PC-3 (cell line): ENCODE results near the gene CARMIL1. TPM values are rescaled to one million over a fixed set of nuclear protein-coding genes. Genes with fewer than 3 reads are reported as not detected.

Experiments
- ATAC-seq: fragments of 200-7000 bp; cut with Tn5 transposase; 2 replicates; pipeline ENCODE4 v1.9.1; 2020; ENCODE audit warnings: mild to moderate bottlenecking, moderate library complexity
- BruUV-seq: library from RNA; stranded (reverse); fragments of 400-500 nt; replicated peaks from 2 replicates; lab custom pipeline; 2021; lab: Mats Ljungman, UMichigan
- CTCF ChIA-PET: fragments of 300-600 bp; sonication (Branson Sonifier 250); formaldehyde crosslinking; loops from one replicate; lab custom pipeline; 2022; ENCODE audit warnings: antibody characterized with exemption; lab: Charles Lee
- POLR2A ChIA-PET: fragments of 300-600 bp; sonication (Branson Sonifier 250); formaldehyde crosslinking; loops from one replicate; lab custom pipeline; 2022; ENCODE audit warnings: antibody characterized with exemption; ENCODE audit not compliant: unreplicated experiment; lab: Charles Lee
- DNase-seq: peaks from one replicate; pipeline ENCODE4 v3.0.0-alpha.2; 2015
- H2AFZ ChIP-seq: fragments of 300-600 bp; sonication (generic); 2 replicates; pipeline ENCODE4 v1.6.0; 2016; ENCODE audit warnings: antibody characterized with exemption, low read length
- H3F3A ChIP-seq: fragments of 300-600 bp; sonication (generic); one replicate; pipeline ENCODE4 v1.6.0; 2017; ENCODE audit warnings: antibody characterized with exemption, low read length, control low read depth, mild to moderate bottlenecking; ENCODE audit not compliant: unreplicated experiment
- H3K27ac ChIP-seq: fragments of 300-600 bp; sonication (generic); 2 replicates; pipeline ENCODE4 v1.5.1; 2016; ENCODE audit warnings: mild to moderate bottlenecking, low read length
- H3K27me3 ChIP-seq: fragments of 300-600 bp; sonication (generic); 2 replicates; pipeline ENCODE4 v1.6.1; 2016; ENCODE audit warnings: low read length, mixed read lengths
- H3K36me3 ChIP-seq: fragments of 300-600 bp; sonication (generic); 2 replicates; pipeline ENCODE4 v1.6.1; 2016; ENCODE audit warnings: low read depth, mixed run types, low read length, mixed read lengths
- H3K4me1 ChIP-seq: fragments of 300-600 bp; sonication (generic); 2 replicates; pipeline ENCODE4 v1.5.1; 2016; ENCODE audit warnings: low read length; ENCODE audit not compliant: insufficient read depth
- H3K4me2 ChIP-seq: fragments of 300-600 bp; sonication (generic); 2 replicates; pipeline ENCODE4 v1.6.0; 2016; ENCODE audit warnings: low read length
- H3K4me3 ChIP-seq: fragments of 300-600 bp; sonication (generic); 2 replicates; pipeline ENCODE4 v1.5.1; 2016; ENCODE audit warnings: mild to moderate bottlenecking, low read length, mixed read lengths
- H3K79me2 ChIP-seq: fragments of 300-600 bp; sonication (generic); 2 replicates; pipeline ENCODE4 v1.6.1; 2017; ENCODE audit warnings: low read length, mixed read lengths
- H3K9ac ChIP-seq: fragments of 300-600 bp; sonication (generic); 2 replicates; pipeline ENCODE4 v1.6.0; 2016; ENCODE audit warnings: mild to moderate bottlenecking, low read length
- H3K9me2 ChIP-seq: fragments of 300-600 bp; sonication (generic); replicated peaks from 2 replicates; pipeline ENCODE4 v1.6.1; 2016; ENCODE audit warnings: mixed run types, low read length, mixed read lengths
- H3K9me3 ChIP-seq: fragments of 300-600 bp; sonication (generic); 2 replicates; pipeline ENCODE4 v1.6.1; 2016; ENCODE audit warnings: low read length, mixed read lengths
- H4K20me1 ChIP-seq: fragments of 300-600 bp; sonication (generic); 2 replicates; pipeline ENCODE4 v1.6.1; 2016; ENCODE audit warnings: low read length, mixed read lengths
- CTCF ChIP-seq: fragments of 300-600 bp; sonication (generic); conservative IDR thresholded peaks from 2 replicates; pipeline ENCODE4 v1.5.1; 2017; ENCODE audit warnings: antibody characterized with exemption, low read depth, mild to moderate bottlenecking, low read length
- EZH2 ChIP-seq: fragments of 300-600 bp; sonication (generic); IDR thresholded peaks from one replicate; pipeline ENCODE4 v1.6.1; 2017; ENCODE audit warnings: antibody characterized with exemption, mild to moderate bottlenecking, low read length; ENCODE audit not compliant: unreplicated experiment
- EZH2phosphoT487 ChIP-seq: fragments of 300-600 bp; sonication (generic); IDR thresholded peaks from 2 replicates; pipeline ENCODE4 v1.6.1; 2018; ENCODE audit warnings: mild to moderate bottlenecking, antibody characterized with exemption, low read length, borderline replicate concordance
- intact Hi-C: fragments of 100-400 bp; cut with micrococcal nuclease; formaldehyde crosslinking; loops from 2 replicates; pipeline ENCODE4 v1.9.0; 2023
- total RNA-seq: library from RNA; depleted of rRNA; stranded (reverse); fragments of >200 nt; gene quantifications from 2 replicates; pipeline ENCODE4 v1.2.3, GENCODE V29; 2014

Gene CARMIL1
- total RNA-seq, 1 experiment from 2014 or later = 22.0 TPM

- Histone ChIP-seq H3K9ac (no peak overlapping the region), H3K79me2 (peaks cover 25% of the 10 kb centered on the region; the same call in 1 of the 2 replicates), H2AFZ (no peak overlapping the region), H3K9me3 (no peaks in the 10 kb centered on the region), H3K4me1 (peaks cover 8% of the 10 kb centered on the region), H3K27ac (no peak overlapping the region), H3K36me3 (no peaks in the 10 kb centered on the region), H3K27me3 (no peaks in the 10 kb centered on the region), H4K20me1 (no peaks in the 10 kb centered on the region), H3K9me2 (no peaks in the 10 kb centered on the region), H3F3A (no peaks in the 10 kb centered on the region), H3K4me2 (no peak overlapping the region), H3K4me3 (no peak overlapping the region)
- TF ChIP-seq CTCF (no peak), EZH2 (no peak)
- intact Hi-C loops = no loop called here
- ChIA-PET POLR2A (no interaction called here), CTCF (interaction anchor here (1.0 kb wide), 1 partner anchor 48 kb away, joined by 4 read pairs; the partner anchor contains the start of gene CARMIL1)
- no peak for DNase-seq
- no TSS peak for BruUV-seq
- no peak for ATAC-seq
These were observed 48.3 kb downstream of the CARMIL1 start for GRCh38 chr6:25327432-25327831.

- peaks cover 23% of the 10 kb centered on the region; the same call in 1 of the 2 replicates for H3K79me2 ChIP-seq
These were observed 50.1 kb downstream of the CARMIL1 start for GRCh38 chr6:25329161-25329817.

More at GRCh38 chr6:25329161-25329817, 50.1 kb downstream of the CARMIL1 start:
- intact Hi-C loops = no loop called here
- ATAC-seq (no peak), DNase-seq (no peak)
- BruUV-seq = no TSS peak
- Histone ChIP-seq H3K9ac (no peak overlapping the region), H3K27me3 (no peaks in the 10 kb centered on the region), H3K4me2 (no peak overlapping the region), H3K4me3 (no peak overlapping the region), H3K27ac (no peak overlapping the region), H4K20me1 (no peaks in the 10 kb centered on the region), H3F3A (no peaks in the 10 kb centered on the region), H3K9me3 (no peaks in the 10 kb centered on the region), H2AFZ (no peak overlapping the region), H3K36me3 (no peaks in the 10 kb centered on the region), H3K4me1 (peaks cover 8% of the 10 kb centered on the region), H3K9me2 (no peaks in the 10 kb centered on the region)
- no peak for TF ChIP-seq CTCF
- no peak for TF ChIP-seq EZH2phosphoT487
- no peak for TF ChIP-seq EZH2
- ChIA-PET CTCF (no interaction called here), POLR2A (no interaction called here)
